Measurements from ENCODE around the gene ARHGEF3. TPM values are rescaled to one million over a fixed set of nuclear protein-coding genes. Genes with fewer than 3 reads are reported as not detected.
A peak's percentile ranks its signal among the peaks of the same experiment; 100 is the strongest.
"Not testable (repeated sequence)": the region's sequence is repeated elsewhere in the genome, so short reads cannot be mapped to it uniquely, and the experiment has no call there.

Gene ARHGEF3
- total and polyA plus RNA-seq, 2 experiments from 2014 or later = 41.7 to 63.8 TPM

GRCh38 chr3:56761887-56762651, 39.7 kb downstream of the ARHGEF3 start:
- Histone ChIP-seq H3K4me2 (no peak overlapping the region), H3K9me3 (ENCODE audit: low read depth) (no peaks in the 10 kb centered on the region), H3K4me1 (ENCODE audit: insufficient read depth) (peaks cover 11% of the 10 kb centered on the region), H3K36me3 (replicated peaks; ENCODE audit: insufficient read depth, low read depth) (no peaks in the 10 kb centered on the region), H3K9me2 (replicated peaks; ENCODE audit: insufficient read depth) (no peaks in the 10 kb centered on the region), H3K79me2 (peaks cover 75% of the 10 kb centered on the region), H3K27me3 (no peaks in the 10 kb centered on the region), H2AFZ (no peak overlapping the region), H3K27ac (no peak overlapping the region), H4K20me1 (ENCODE audit: insufficient read depth, poor library complexity, severe bottlenecking) (peaks cover 33% of the 10 kb centered on the region), H3K4me3 (no peak overlapping the region)
- WGBS (ENCODE audit: low lambda C conversion rate, missing lambda C conversion rate) = 86% methylated on average over 11 of the region's 11 CpGs
- TF ChIP-seq, protein P1, sequence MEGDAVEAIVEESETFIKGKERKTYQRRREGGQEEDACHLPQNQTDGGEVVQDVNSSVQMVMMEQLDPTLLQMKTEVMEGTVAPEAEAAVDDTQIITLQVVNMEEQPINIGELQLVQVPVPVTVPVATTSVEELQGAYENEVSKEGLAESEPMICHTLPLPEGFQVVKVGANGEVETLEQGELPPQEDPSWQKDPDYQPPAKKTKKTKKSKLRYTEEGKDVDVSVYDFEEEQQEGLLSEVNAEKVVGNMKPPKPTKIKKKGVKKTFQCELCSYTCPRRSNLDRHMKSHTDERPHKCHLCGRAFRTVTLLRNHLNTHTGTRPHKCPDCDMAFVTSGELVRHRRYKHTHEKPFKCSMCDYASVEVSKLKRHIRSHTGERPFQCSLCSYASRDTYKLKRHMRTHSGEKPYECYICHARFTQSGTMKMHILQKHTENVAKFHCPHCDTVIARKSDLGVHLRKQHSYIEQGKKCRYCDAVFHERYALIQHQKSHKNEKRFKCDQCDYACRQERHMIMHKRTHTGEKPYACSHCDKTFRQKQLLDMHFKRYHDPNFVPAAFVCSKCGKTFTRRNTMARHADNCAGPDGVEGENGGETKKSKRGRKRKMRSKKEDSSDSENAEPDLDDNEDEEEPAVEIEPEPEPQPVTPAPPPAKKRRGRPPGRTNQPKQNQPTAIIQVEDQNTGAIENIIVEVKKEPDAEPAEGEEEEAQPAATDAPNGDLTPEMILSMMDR (IDR thresholded peaks at IDR 0.05; ENCODE audit: poor library complexity) = no peak
- TF ChIP-seq EZH2phosphoT487 (IDR thresholded peaks at IDR 0.05; ENCODE audit: low read depth, severe bottlenecking, unreplicated experiment) = no peak
- TF ChIP-seq EZH2 (IDR thresholded peaks at IDR 0.05; ENCODE audit: borderline replicate concordance) = no peak
- DNase-seq (ENCODE audit: low spot score) = no peak

DNA sequence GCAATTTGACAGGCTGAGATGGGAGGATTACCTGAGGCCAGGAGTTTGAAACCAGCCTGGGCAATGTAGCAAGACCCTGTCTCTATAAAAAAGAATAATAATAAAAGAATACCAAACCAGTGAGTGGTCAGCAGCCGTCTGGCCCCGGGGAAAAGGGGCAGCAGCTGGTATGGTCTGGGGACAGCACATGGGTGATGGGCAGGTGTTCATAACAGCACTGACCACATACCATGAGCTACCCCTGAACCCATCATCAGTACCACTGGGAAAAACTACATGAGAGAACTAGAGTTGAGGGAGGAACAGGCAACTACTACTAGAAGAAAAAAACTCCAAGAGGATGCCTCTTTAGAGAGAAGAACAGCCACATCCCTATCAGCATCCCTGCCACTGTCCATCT, 40.7 kb downstream of the ARHGEF3 start:
- DNase-seq (ENCODE audit: low spot score) = no peak
- Histone ChIP-seq H4K20me1 (ENCODE audit: insufficient read depth, poor library complexity, severe bottlenecking) (peaks cover 24% of the 10 kb centered on the region), H3K36me3 (replicated peaks; ENCODE audit: insufficient read depth, low read depth) (no peaks in the 10 kb centered on the region), H2AFZ (no peak overlapping the region), H3K9me3 (ENCODE audit: low read depth) (no peaks in the 10 kb centered on the region), H3K4me2 (no peak overlapping the region), H3K4me3 (no peak overlapping the region), H3K27me3 (no peaks in the 10 kb centered on the region), H3K9me2 (replicated peaks; ENCODE audit: insufficient read depth) (no peaks in the 10 kb centered on the region), H3K27ac (no peak overlapping the region), H3K79me2 (peaks cover 77% of the 10 kb centered on the region), H3K4me1 (ENCODE audit: insufficient read depth) (peaks cover 11% of the 10 kb centered on the region)
- TF ChIP-seq, protein P1 (IDR thresholded peaks at IDR 0.05; ENCODE audit: poor library complexity) = no peak
- TF ChIP-seq EZH2 (IDR thresholded peaks at IDR 0.05; ENCODE audit: borderline replicate concordance) (no peak), EZH2phosphoT487 (IDR thresholded peaks at IDR 0.05; ENCODE audit: low read depth, severe bottlenecking, unreplicated experiment) (no peak)
- WGBS (ENCODE audit: low lambda C conversion rate, missing lambda C conversion rate) = 86% methylated on average over 2 of the region's 2 CpGs

GRCh38 chr3:56759532-56759931, 42.2 kb downstream of the ARHGEF3 start:
- Histone ChIP-seq H3K4me1 (ENCODE audit: insufficient read depth) (peaks cover 7% of the 10 kb centered on the region), H2AFZ (no peak overlapping the region), H3K4me2 (no peak overlapping the region), H3K36me3 (replicated peaks; ENCODE audit: insufficient read depth, low read depth) (no peaks in the 10 kb centered on the region), H3K4me3 (no peak overlapping the region), H3K27ac (peak overlapping the region; percentile 62), H4K20me1 (ENCODE audit: insufficient read depth, poor library complexity, severe bottlenecking) (peaks cover 17% of the 10 kb centered on the region), H3K27me3 (no peaks in the 10 kb centered on the region), H3K79me2 (peaks cover 80% of the 10 kb centered on the region), H3K9me2 (replicated peaks; ENCODE audit: insufficient read depth) (no peaks in the 10 kb centered on the region), H3K9me3 (ENCODE audit: low read depth) (no peaks in the 10 kb centered on the region)
- DNase-seq (ENCODE audit: low spot score) = no peak
- TF ChIP-seq EZH2phosphoT487 (IDR thresholded peaks at IDR 0.05; ENCODE audit: low read depth, severe bottlenecking, unreplicated experiment) (no peak), EZH2 (IDR thresholded peaks at IDR 0.05; ENCODE audit: borderline replicate concordance) (no peak)
- 92% methylated on average over 3 of the region's 3 CpGs for WGBS (ENCODE audit: low lambda C conversion rate, missing lambda C conversion rate)

- H3K4me1 ChIP-seq (ENCODE audit: insufficient read depth) = peaks cover 7% of the 10 kb centered on the region
- no peaks in the 10 kb centered on the region for H3K27me3 ChIP-seq
- H3K9me2 ChIP-seq (replicated peaks; ENCODE audit: insufficient read depth) = no peaks in the 10 kb centered on the region
- H3K9me3 ChIP-seq (ENCODE audit: low read depth) = no peaks in the 10 kb centered on the region
- H2AFZ ChIP-seq = no peak overlapping the region
- no peaks in the 10 kb centered on the region for H3K36me3 ChIP-seq (replicated peaks; ENCODE audit: insufficient read depth, low read depth)
- 6% methylated on average over 2 of the region's 2 CpGs for WGBS (ENCODE audit: low lambda C conversion rate, missing lambda C conversion rate)
- H3K27ac ChIP-seq = peak overlapping the region; percentile 62
- H3K4me2 ChIP-seq = peak overlapping the region; percentile 27
- peaks cover 73% of the 10 kb centered on the region for H3K79me2 ChIP-seq
- no peak for TF ChIP-seq EZH2 (IDR thresholded peaks at IDR 0.05; ENCODE audit: borderline replicate concordance)
- TF ChIP-seq EZH2phosphoT487 (IDR thresholded peaks at IDR 0.05; ENCODE audit: low read depth, severe bottlenecking, unreplicated experiment) = no peak
- TF ChIP-seq, protein P1 (IDR thresholded peaks at IDR 0.05; ENCODE audit: poor library complexity) = no peak
- DNase-seq (ENCODE audit: low spot score) = peak; percentile 61
- H3K4me3 ChIP-seq = no peak overlapping the region
- H4K20me1 ChIP-seq (ENCODE audit: insufficient read depth, poor library complexity, severe bottlenecking) = peaks cover 17% of the 10 kb centered on the region
Observed at GRCh38 chr3:56758539-56758981, 43.2 kb downstream of the ARHGEF3 start.

GRCh38 chr3:56758042-56758441, 43.7 kb downstream of the ARHGEF3 start:
- not testable (repeated sequence) for H3K4me1 ChIP-seq (ENCODE audit: insufficient read depth)
- peaks cover 68% of the 10 kb centered on the region for H3K79me2 ChIP-seq

More at GRCh38 chr3:56758042-56758441, 43.7 kb downstream of the ARHGEF3 start:
- not testable (repeated sequence) for H3K27me3 ChIP-seq; DNase-seq (ENCODE audit: low spot score); H3K36me3 ChIP-seq (replicated peaks; ENCODE audit: insufficient read depth, low read depth); H3K4me3 ChIP-seq; H3K9me3 ChIP-seq (ENCODE audit: low read depth); H3K9me2 ChIP-seq (replicated peaks; ENCODE audit: insufficient read depth); H2AFZ ChIP-seq
- peak overlapping the region; percentile 62 for H3K27ac ChIP-seq
- WGBS (ENCODE audit: low lambda C conversion rate, missing lambda C conversion rate) = 86% methylated on average over 11 of the region's 11 CpGs
- peak overlapping the region; percentile 27 for H3K4me2 ChIP-seq
- peaks cover 17% of the 10 kb centered on the region for H4K20me1 ChIP-seq (ENCODE audit: insufficient read depth, poor library complexity, severe bottlenecking)
